HS-5 (cell line): ENCODE results near the gene ZBTB14.

Experiments used
- DNase-seq: peaks from one replicate; pipeline ENCODE4 v3.0.0-alpha.2; 2012; ENCODE audit warnings: low read depth

ZBTB14 gene

GRCh38 chr18:5295231-5295920, at the start of gene ZBTB14:
ZBTB14 (minus strand) TSS chr18:5295726; CDS start chr18:5293246, 2,480 bp downstream.
- DNase-seq, result no peak

- no peak for DNase-seq
Observed at GRCh38 chr18:5339202-5339834, 43.8 kb upstream of the ZBTB14 start.

- no peak for DNase-seq
Observed at GRCh38 chr18:5334456-5335075, 39.0 kb upstream of the ZBTB14 start.

DNA sequence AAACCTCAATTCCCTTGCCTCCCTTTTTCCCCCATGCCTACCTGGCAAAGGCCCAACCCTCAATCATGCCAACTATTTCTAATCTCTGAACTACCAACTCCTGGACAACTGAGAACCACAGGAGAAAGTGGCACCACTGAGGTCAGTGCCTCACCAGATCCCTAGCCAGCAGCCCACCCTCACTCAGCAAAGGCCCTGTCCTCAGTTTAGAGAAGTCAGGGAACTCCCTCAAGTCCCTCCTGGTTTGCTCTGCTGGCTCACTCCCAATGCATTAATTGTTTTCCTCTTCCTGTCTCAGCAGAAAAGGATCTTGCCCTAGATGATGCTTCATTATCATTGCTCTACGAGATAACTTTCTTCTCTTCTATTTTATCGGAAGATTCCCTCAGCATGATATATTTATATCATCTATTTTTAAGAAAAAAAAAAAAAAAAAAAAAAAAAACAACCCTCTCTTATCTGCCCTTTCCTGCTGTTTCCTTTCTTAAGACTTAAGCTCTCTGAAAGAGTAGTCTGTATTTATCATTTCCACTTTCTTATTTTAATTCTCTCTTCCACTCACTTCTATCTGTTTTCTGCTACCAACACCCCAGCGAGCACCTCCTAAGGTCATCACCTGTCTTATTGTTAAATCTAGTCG, 22.7 kb upstream of the ZBTB14 start:
- DNase-seq, result no peak

DNA sequence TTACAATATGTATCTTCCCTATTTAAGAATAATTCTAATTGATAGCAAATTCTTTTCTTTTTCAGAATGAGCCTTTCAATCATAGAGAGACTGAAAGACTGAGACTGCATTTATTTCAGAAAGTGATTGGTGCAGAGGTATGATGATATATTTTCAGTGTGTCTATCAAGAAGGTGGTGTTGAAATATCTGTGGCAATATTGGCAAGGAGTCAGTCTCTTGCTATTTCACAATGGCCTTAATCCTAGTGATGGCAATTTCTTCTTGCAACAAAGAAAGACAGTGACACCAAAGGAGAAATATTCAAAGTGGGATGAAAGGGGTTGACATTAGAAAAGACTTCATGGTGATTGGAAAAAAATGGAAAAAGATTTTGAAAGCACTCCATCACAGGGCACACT, 21.7 kb upstream of the ZBTB14 start:
- DNase-seq, result no peak

GRCh38 chr18:5315838-5316237, 20.3 kb upstream of the ZBTB14 start:
- DNase-seq, result no peak

- DNase-seq, result peak; percentile 26
Observed at GRCh38 chr18:5311301-5311989, 15.9 kb upstream of the ZBTB14 start.

GRCh38 chr18:5309888-5310470, 14.5 kb upstream of the ZBTB14 start:
- no peak for DNase-seq

DNA sequence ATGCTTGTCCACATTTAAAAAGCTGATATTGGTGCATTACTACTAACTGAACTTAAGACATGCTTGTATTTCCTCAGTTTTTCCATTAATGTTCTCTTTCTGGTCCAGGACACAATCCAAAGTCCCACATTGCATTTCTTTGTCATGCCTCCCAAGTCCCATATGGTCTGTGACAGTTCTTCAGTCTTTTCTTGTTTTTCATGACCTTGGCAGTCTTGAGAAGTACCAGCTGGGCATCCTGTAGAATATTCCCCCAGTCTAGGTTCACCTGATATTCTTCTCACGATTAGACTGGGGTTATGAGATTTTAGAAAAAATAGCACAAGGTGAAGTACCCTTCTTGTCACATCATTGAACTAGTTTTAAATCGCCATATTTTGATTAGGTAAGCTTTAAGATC, 10.3 kb upstream of the ZBTB14 start:
- no peak for DNase-seq

DNA sequence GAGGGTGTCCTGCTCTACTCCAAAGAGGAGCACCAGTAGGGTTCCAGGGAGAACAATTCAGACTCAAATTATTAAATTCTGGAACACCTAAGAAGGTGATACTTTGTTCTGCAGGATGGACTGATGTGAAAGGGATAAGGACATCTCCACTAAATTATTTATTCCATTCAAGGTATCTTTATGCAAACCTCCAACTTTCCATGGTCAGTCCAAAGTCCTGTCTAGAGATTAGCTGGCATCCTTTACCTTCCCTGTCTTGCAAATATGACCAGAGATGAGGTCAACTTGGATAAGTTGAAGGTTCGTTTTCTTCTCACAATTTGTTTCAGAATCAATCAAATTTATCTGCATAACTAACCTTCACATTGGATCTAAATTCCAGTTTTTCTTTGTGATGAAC, 8.7 kb upstream of the ZBTB14 start:
- no peak for DNase-seq

- DNase-seq, result no peak
Observed at GRCh38 chr18:5303636-5304035, 8.1 kb upstream of the ZBTB14 start.

GRCh38 chr18:5302606-5303005, 7.1 kb upstream of the ZBTB14 start:
- no peak for DNase-seq

DNA sequence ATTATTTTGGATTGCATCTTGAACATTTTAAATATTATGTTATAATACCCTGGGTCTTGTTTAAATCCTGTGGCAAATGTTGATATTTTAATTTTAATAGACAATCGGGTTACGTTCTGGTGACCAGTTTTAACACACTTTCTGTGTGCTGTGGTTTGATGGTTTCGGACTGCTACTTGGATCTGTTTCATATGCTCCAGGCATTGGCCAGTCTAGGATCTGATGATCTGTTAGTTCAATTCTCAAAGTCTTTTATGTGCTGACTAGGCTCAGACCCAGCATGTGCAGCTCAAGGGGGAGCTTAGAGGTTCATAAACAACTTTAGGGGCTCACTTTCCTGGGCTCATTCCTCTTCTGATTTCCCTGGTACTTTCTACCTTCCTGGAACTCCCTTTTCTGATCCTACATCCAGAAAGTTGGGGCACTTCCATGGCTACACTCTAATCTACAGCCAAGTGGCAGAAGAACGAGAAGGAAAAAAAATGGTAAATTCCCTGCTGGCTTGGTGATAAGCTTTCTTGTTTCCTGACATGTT, 5.0 kb upstream of the ZBTB14 start:
- DNase-seq, result no peak

DNA sequence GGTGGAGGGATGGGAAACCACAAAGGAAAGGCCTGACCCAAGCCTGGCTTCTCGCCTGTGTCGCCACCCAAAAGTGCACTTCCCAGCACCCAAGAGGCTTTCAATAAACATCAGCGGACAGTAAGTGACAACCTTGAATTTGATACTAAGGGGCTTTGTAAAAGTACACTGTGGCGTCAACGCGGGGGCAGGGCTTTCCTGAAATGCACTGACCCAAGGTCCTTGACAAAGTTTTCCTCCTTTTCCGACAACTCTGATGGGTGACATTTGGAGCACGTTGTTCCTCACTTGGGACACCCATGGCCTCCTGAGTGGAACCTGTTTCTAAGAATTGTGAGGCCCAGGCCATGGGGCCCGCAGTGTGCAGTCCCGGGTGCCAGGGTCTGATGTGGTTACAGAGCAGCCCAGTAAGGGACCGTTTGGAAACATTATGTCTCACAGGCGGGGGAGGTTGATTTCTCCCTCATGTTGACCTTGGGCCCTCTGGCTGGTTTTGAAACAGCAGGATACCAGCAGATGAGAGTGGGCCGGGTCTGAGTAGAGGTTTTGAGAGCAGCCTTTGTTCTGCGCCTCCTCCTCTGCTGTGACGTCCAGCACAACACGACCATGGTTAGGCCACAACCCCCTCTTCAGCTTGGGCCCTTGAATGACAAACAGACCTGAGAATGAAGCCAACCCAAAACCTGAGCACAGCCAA, 2.8 kb upstream of the ZBTB14 start:
- no peak for DNase-seq

GRCh38 chr18:5297597-5297996, 2.1 kb upstream of the ZBTB14 start:
- DNase-seq, result no peak

DNA sequence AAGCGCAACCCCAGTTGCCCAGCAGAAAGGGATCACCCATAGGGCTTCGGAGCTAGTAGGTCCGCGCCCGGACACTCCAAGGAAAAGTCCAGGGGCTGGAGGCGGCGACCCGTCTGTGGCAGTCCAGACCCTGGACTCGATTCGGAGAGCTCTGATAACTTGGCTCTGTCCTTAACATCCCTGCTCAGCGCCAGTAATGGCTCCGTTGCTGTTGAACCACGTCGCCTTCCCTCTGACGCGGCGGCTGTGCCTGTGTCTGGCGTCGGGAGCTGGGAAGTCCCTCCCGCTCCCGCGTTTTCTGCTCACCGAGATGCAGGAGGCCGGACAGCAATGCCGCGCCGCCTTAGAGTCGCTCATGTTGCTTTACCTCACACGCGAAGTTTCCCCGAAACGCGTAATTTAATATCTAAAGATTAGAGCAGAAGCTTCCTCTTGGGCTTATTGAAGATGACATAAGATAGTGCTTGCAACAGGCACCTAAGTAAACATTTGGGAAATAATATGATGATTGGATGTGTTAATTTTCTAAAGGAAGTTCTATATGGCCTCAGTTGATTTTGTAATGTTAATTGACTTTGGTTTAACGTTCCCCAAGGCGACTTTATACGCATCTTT, 1.3 kb upstream of the ZBTB14 start:
- DNase-seq, result peak; percentile 53

- DNase-seq, result peak; percentile 72
Observed at GRCh38 chr18:5295981-5296705, 617 bp upstream of the ZBTB14 start.

DNA sequence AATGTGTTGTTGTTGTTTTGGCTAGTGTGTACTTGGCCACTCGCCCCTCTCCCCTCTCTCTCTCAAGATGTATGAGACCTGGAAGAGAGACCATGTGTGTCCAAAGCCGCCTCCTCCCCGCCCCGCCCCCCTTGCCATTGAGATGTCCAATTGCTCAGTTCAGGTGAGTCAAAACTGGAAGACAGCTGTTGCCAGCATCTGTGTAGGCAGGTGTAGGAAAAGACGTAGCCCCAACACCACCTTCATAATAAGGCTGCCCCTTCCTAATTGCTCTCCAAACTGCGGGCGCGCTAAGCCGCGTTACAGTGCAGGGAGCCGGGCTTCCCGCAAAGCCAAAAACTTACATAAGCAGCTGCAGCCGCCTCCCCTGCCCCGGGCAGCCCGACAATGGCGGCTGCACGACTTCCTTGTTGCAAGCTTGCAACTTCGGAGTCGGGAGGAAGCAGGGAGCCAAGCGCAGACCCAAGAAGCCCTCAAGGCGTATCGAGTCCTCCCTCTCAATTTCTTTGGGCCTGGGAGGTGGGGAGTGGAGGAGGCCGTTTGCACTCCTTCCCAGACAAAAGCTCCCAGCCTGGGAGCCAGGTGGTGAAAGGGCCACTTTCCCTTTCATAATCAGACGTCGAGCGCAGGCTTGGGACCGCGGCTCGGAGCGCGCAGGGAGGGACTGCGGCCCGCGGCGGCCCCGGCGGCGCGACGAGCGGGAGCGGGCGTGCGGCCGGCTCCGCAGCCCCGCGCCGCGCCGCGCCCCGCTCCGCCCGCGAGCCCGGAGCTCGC, 882 bp downstream of the ZBTB14 start:
- peak; percentile 14 for DNase-seq

GRCh38 chr18:5294113-5294456, 1.4 kb downstream of the ZBTB14 start:
- no peak for DNase-seq
